T-helper 2 cell treated with Interferon-gamma antibody and Interleukin-4, amounts not matched to agents 5 μg/mL and 100 μg/mL, for 36 hours (primary cell): ENCODE results near the gene SS18L1.

ENCODE experiments used
- DNase-seq: peaks from one replicate; pipeline ENCODE4 v3.0.0; 2021; ENCODE audit warnings: low spot score
- H3K27ac Mint-ChIP-seq: one replicate; pipeline ENCODE4 v1.8.0; 2021; ENCODE audit warnings: mild to moderate bottlenecking, mixed read lengths
- H3K27me3 Mint-ChIP-seq: one replicate; pipeline ENCODE4 v1.8.0; 2021; ENCODE audit warnings: low read depth, mixed read lengths
- H3K36me3 Mint-ChIP-seq: one replicate; pipeline ENCODE4 v1.8.0; 2021; ENCODE audit warnings: low read depth, mixed read lengths
- H3K4me1 Mint-ChIP-seq: one replicate; pipeline ENCODE4 v1.8.0; 2021; ENCODE audit warnings: low read depth, mixed read lengths
- H3K4me3 Mint-ChIP-seq: one replicate; pipeline ENCODE4 v1.8.0; 2022; ENCODE audit warnings: mild to moderate bottlenecking, moderate library complexity, mixed read lengths
- H3K9me3 Mint-ChIP-seq: one replicate; pipeline ENCODE4 v1.8.0; 2021; ENCODE audit warnings: mixed read lengths

Gene SS18L1

DNA sequence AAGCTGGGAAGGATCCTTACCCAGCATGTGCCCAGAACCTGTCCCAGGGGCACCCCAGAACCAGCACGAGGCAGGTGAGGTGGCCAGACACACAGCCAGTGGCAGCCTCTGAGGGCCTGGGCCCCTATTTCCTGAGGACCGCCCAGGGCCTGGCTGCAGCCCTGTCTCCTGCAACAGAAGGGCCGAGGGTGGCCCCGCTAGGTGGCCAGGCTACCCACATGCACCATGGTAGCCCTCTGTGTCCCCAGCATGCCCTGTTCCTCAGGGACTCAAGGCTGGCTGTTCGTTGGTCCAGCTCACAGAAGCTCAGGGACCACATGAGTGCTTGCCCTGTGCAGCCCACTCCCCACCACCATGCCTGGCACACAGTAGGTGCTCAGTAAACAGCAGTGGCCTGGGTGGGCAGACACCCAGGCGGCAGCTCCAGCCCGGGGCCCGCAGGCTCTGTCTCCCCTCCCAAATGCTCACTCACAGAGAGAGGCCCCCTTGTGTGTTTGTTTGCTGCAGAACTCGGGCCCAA lies 68.3 kb downstream of the SS18L1 start:
- no peaks in the 10 kb centered on the region for H3K36me3 Mint-ChIP-seq
- H3K9me3 Mint-ChIP-seq = no peaks in the 10 kb centered on the region
- no peaks in the 10 kb centered on the region for H3K27me3 Mint-ChIP-seq
- no peak overlapping the region for H3K4me3 Mint-ChIP-seq
- no peak overlapping the region for H3K27ac Mint-ChIP-seq
- no peaks in the 10 kb centered on the region for H3K4me1 Mint-ChIP-seq
- DNase-seq = no peak

DNA sequence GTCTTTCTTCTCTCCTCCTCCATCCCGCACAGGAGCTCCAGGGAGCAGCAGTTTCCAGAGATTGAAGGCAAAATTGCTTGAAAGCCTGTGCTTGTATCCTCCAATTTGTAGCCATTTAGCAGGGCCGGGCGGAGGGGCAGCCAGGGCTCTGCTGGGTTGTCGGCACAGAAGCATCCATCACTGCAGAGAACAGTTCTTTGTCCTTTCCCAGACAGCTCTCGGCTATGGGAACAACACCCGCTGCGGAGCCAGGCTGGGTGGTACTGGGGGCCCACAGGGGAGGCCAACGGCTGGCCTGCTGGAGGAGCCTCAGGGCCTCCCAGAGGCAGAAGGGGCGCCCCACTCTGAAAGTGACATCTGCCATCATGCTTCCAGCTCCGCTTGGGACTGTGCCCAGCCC lies 68.7 kb downstream of the SS18L1 start:
- H3K27ac Mint-ChIP-seq = no peak overlapping the region
- H3K4me3 Mint-ChIP-seq = no peak overlapping the region
- no peak for DNase-seq
- H3K9me3 Mint-ChIP-seq = no peaks in the 10 kb centered on the region
- H3K27me3 Mint-ChIP-seq = peaks cover 2% of the 10 kb centered on the region
- H3K4me1 Mint-ChIP-seq = no peaks in the 10 kb centered on the region
- H3K36me3 Mint-ChIP-seq = no peaks in the 10 kb centered on the region

DNA sequence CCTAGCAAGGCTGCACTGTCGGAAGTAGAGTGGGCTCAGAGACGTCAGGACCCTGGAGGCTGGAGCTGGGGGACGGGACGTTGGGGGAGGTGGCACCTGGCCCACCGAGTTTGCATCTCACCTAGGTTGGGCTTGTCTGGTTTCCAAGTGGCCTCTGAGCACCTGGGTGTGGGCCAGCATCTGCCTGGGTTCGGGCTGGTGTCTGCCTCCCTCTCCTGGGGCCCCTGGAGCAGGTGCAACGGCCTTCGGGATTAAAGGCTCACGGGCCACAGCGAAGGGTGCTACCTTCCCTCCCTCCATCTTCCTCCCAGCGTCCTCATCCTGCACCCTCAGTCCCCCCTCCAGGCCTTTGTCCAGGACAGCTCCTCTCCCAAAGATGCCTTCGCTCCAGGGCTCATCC lies 70.5 kb downstream of the SS18L1 start:
- DNase-seq = no peak
- H3K4me1 Mint-ChIP-seq = no peaks in the 10 kb centered on the region
- no peak overlapping the region for H3K4me3 Mint-ChIP-seq
- H3K36me3 Mint-ChIP-seq = no peaks in the 10 kb centered on the region
- peaks cover 6% of the 10 kb centered on the region for H3K27me3 Mint-ChIP-seq
- no peak overlapping the region for H3K27ac Mint-ChIP-seq
- H3K9me3 Mint-ChIP-seq = no peaks in the 10 kb centered on the region

DNA sequence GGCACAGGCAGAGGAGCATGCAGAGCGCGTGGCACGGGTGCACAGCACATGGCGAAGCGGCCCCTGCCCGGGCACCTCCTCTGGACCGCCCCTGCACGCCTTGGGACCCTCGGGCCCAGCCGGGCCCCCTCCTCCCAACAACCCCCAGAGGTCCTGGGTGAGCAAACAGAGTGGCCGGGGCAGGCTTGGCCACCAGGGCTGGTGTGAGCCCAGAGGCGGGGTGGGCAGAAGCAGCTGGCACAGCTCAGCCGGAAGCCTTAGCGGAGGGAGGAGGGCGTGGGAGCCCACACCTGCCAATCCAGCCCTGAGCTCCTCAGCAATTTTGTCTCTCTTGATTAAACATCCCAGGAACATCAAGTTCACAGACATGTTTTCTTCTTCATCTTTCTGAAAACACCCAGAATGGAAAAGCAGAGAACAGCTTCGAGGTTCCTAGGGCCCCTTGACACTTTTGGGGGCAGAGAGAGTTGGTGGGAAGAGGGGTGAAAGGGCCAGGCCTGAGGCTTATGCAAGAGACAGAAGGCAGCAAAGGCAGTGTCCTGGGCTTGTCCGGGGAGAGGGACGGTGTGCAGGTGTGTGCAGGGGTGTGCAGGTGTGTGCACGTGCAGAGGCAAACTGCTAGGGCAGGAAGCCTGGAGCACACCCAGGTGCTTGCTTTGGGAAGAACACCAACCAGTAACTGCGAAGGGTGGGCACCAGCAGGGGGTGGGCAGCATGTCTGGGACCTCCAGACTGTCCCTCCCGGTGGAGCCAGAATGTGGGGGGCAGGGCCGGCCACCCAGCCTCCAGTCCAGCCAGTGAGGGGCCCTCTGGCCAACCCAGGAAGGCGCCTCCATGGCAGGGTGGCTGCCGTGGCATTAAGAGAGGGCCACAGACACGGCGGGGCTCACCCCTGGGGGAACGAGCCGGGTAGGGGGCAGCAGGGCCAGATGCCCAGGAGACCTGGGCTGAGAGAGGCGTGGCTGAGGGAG lies 71.7 kb downstream of the SS18L1 start:
- Mint-ChIP-seq H3K36me3 (no peaks in the 10 kb centered on the region), H3K4me1 (no peaks in the 10 kb centered on the region), H3K27ac (no peak overlapping the region), H3K27me3 (peaks cover 9% of the 10 kb centered on the region), H3K4me3 (no peak overlapping the region), H3K9me3 (no peaks in the 10 kb centered on the region)
- no peak for DNase-seq

DNA sequence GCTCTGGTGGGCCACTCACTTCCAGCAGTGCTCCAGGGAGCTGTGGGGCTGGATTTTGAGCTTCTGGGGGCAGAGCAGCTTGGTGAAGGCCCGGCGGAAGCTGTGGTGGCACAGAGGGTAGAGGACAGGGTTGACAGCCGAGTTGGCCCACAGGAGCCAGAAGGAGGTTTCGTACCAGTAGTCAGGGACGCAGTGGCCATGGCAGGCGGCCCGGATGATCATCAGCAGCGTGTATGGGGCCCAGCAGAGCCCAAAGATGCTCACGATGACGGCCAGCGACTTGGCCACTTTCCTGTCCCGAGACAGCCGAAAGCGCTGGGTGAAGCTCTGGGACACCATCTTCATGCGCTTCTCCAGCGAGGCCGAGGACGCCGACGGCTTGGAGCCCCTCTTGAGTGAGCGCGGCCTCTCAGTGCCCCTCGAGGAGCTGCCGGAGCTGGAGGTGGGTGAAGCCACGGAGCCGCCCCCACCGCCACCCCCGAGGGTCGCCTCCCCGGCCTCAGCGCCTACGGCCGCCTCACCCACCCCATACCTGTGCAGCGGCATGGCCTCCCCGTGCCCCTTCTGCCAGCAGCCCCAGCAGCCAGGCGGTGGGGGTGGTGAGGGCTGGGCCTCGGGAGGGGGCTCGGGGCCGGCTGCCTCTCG lies 72.5 kb downstream of the SS18L1 start:
- Mint-ChIP-seq H3K36me3 (no peaks in the 10 kb centered on the region), H3K27me3 (peaks cover 15% of the 10 kb centered on the region), H3K27ac (no peak overlapping the region), H3K4me1 (no peaks in the 10 kb centered on the region), H3K4me3 (no peak overlapping the region), H3K9me3 (no peaks in the 10 kb centered on the region)
- no peak for DNase-seq

DNA sequence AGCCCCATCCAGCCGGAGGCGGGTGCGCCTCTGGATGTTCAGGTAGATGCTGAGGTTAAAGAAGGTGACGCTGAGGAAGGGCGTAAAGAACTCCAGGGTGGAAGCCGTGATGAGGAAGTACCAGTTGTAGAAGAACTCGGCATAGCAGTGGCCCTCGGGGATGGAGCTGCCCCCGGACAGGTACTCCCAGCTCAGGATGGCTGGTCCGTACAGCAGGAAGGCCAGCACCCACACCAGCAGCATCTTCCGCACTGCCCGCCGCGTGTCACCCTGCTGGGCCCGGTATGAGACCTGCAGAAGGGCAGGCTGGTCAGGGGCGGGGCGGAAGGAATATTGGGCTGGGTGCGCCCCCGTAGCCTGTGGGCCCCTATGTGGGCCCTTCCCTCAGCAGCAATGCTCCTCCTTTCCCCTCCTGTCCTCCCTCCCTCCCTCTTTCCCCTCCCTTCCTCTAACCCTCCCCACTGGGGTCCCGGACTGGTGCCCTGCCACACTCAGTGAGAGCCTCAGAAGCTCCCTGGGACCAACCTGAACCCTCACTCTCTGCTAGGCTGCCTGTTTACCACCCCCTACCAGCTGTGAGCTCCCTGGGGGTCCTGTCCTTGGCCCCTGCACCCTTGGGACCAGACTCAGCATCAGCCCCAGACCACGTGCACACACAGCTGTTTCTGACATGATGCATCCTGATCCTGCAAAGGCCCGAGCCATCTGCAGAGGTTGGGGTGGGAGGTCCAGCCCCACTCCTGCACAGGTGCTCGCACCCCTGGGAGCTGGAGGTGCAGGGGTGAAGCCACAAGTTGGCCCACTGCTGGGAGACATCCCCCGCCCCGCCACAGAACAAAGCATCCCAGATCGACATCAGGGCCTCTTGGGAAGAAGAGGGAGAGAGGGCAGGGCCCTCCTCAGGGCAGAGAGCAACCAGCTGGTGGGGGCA lies 73.3 kb downstream of the SS18L1 start:
- Mint-ChIP-seq H3K27me3 (peaks cover 20% of the 10 kb centered on the region), H3K4me1 (no peaks in the 10 kb centered on the region), H3K4me3 (no peak overlapping the region)

DNA sequence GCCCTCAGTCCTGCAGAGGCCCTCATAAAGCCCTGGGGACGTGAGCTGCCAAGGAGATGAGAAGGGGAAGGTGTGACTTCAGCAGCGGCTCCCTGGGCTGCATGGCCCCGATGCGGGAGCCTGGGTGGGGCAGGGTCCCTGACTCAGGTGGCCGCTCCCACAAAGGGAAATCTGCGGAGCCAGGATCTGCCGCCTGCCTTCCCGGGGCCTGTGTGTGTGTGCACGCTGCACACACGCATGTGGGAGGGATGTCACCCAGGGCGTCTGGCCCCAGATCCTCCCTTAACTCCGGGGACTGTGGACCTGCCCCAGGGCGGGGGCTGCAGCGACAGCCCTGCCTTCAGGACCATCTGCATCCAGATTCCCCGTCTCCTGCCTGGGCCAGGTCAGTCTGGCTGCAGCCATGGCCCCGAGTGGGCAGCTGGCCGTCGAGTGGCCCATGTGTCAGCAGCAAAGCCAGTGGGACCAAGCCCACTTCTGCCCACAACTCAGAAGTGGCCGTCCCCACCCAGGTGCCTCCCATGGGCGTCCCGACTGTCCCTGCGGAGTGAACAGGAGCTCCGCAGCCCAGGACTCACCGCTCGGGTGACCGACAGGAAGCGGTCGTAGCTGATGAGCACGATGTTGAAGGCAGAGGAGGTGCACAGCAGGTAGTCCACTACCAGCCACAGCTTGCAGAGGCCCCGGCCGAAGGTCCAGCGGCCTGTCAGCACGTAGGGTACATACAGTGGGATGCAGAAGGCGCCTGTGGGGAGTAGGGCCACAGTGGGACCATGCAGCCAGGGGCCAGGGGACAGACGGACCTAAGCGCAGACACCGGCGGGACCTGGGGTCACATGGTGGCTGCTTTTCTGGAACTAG lies 74.6 kb downstream of the SS18L1 start:
- Mint-ChIP-seq H3K27ac (no peak overlapping the region), H3K27me3 (peaks cover 20% of the 10 kb centered on the region), H3K4me1 (no peaks in the 10 kb centered on the region), H3K9me3 (no peaks in the 10 kb centered on the region), H3K36me3 (no peaks in the 10 kb centered on the region), H3K4me3 (no peak overlapping the region)
- DNase-seq = no peak

More for the DNA sequence above, 73.3 kb downstream of the SS18L1 start:
- no peaks in the 10 kb centered on the region for H3K36me3 Mint-ChIP-seq
- no peaks in the 10 kb centered on the region for H3K9me3 Mint-ChIP-seq
- no peak for DNase-seq
- H3K27ac Mint-ChIP-seq = no peak overlapping the region

DNA sequence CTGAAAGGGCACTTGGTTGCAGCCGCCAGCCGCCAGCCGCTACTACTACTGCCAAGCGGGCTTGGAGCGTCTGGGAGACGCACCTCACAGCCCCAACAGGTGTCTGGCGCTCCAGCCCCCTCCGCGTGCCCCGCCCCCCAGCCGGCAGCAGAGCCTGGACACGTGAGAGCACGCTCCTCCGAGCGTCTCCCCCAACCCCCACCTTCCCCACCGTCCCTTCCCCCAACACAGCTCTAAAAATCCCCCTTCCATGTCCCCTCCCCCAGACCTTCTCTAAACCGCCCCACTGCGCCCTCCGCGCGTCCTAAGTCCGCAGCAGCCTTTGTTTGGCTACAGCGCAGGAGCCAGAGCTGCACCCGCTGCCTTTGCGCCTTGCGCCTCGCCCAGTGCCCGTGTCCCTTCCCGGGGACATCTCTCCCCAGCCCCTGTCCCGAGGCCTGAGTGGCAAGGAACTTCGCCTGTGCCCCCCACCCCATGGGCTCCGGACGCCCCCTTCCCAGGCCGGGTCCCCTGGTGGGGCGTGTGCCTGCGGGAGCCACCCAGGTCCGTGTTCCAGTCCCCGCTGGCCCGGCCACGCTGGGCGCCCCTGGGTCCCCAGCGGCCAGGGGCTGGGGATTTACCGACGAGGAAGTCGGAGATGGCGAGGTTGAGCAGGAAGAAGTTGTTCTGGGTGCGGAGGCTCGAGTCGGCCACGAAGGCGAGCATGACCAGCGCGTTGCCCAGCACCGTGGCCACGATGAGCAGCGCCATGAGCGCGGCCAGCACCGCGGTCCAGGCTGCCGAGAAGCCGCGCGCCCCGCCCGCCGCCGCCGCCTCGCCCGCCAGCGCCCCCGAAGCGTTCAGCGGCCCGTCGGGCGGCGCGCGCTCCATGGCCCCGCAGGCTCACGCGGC lies 75.8 kb downstream of the SS18L1 start:
- no peak for DNase-seq
- Mint-ChIP-seq H3K36me3 (no peaks in the 10 kb centered on the region), H3K4me3 (peak overlapping the region; percentile 26), H3K27ac (no peak overlapping the region), H3K27me3 (peaks cover 20% of the 10 kb centered on the region), H3K4me1 (no peaks in the 10 kb centered on the region), H3K9me3 (no peaks in the 10 kb centered on the region)

DNA sequence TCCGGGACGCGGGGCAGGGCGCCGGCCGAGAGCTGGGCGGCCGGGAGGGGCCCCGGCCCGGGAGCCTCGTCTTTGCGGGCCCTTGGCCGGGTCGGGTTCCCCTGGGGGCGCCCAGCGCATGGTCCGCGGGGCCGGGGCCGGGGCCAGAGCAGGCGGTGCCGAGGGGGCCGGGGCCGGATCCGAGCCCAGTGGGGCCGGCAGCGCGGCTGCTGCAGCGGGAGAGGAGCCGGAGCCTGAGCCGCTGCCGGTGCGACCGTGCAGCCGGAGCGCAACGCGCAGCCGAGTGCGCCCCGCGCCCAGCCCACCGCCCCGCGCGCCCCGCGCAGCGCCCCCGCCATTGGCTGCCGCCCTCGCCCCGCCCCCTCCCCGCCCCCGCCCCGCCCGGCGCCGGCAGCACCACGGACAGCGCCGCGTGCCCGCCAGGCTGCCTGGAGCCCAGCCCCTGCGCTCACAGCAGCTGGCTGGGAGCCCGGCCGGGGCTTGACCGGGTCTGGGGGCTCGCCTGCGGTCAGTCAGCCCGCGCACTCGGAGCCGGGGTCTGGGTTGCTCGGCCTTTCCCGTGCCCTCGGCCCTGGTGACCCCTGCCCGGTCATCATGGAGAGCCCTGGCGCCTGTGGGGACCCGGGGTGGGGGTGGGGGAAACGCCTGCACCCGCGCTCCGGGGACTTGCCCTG lies 76.6 kb downstream of the SS18L1 start, which contains the start of gene HRH3:
HRH3 (minus strand) TSS at position 287 of the 674 bp plus-strand sequence. CDS start 308 bp downstream, outside the sequence.
- Mint-ChIP-seq H3K27ac (no peak within 1 kb of the TSS), H3K27me3 (peaks cover 20% of the 10 kb centered on the region)

DNA sequence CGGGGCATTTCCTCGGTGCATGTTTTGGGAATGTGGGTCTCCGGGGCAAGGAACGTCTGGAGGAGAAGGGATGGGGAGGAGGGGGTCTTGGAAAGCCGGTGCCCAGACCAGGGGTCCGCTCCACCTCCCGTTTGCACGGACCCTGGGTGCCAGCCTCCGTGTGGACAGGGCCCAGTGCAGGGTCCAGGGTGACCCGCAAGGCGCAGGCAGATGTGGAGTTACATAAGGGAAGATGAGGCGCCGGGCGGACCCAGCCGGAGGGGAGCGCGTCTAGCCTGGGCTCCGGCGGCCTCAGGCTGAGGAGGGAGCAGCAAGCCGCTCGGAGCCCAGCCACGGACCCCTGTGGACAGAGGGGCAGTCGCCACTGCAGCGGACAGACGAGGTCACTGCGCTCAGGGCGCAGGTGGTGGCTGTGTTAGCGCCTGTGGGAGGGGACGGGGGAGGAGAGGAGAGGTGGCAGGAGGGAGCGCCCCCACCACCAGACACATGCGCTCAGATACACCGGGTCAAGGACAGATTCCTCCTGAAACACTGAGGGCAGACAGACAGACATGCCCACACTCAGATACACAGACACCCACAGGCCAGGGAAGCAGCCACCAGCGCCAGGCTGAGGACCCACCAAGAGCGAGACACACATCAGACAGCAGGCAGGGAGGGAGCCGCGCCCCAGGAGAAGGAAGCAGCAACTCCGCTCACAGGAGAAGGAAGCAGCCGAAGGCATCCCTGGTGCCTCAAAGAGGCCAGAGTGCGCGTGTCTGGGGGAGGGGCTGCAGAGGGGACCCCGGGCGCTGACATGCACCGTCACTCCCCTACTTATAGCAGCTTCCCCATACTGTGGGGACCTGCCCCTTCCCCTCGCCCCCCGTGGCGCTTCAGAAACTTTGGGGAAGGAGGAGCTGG lies 77.3 kb downstream of the SS18L1 start:
- H3K9me3 Mint-ChIP-seq = no peaks in the 10 kb centered on the region
- no peaks in the 10 kb centered on the region for H3K4me1 Mint-ChIP-seq
- H3K4me3 Mint-ChIP-seq = no peak overlapping the region
- no peak for DNase-seq
- H3K36me3 Mint-ChIP-seq = no peaks in the 10 kb centered on the region
- peaks cover 20% of the 10 kb centered on the region for H3K27me3 Mint-ChIP-seq
- no peak overlapping the region for H3K27ac Mint-ChIP-seq

More for the DNA sequence above, 76.6 kb downstream of the SS18L1 start, which contains the start of gene HRH3:
- DNase-seq = peak; percentile 32
- Mint-ChIP-seq H3K4me1 (no peaks in the 10 kb centered on the region), H3K4me3 (peak within 1 kb of the TSS; percentile 26), H3K9me3 (no peaks in the 10 kb centered on the region), H3K36me3 (no peaks in the 10 kb centered on the region)

DNA sequence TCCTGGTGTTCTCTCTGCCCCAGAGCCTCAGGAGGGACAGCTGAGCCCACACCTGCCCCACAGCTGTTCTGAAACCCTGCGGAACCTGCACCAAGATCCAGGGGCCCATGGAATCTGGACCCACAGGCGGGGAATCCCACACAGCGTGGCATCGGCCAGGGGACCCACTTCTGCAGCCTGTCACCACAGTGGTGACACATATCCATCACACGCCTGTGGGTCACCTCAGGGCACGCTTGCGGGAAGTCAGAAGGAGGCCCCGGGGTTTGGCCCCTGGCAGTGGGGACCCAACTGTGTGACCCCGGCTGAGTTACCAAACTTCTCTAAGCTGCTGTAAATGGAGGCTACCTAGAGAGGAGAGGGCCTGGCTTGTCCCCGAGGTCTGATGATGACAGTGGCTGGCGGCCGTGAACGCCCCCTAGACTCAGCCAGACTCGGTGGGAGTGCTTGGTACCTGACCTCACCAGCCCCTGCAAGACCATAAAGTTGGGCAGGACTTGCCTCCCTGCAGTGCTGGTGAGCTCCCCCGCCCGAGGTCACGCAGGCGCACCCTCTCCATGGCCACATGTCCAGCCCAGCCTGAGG lies 78.8 kb downstream of the SS18L1 start:
- H3K4me3 Mint-ChIP-seq = no peak overlapping the region
- H3K9me3 Mint-ChIP-seq = no peaks in the 10 kb centered on the region
- peaks cover 18% of the 10 kb centered on the region for H3K27me3 Mint-ChIP-seq
- H3K27ac Mint-ChIP-seq = no peak overlapping the region
- no peaks in the 10 kb centered on the region for H3K36me3 Mint-ChIP-seq
- H3K4me1 Mint-ChIP-seq = no peaks in the 10 kb centered on the region
- no peak for DNase-seq
